IgD-negative memory B cell (primary cell): ENCODE measurements around the gene PITX2. TPM values are rescaled to one million over a fixed set of nuclear protein-coding genes. Genes with fewer than 3 reads are reported as not detected.
A peak's percentile ranks its signal among the peaks of the same experiment; 100 is the strongest.

Source experiments
- H3K27ac Mint-ChIP-seq, 3 donors: one replicate each; pipeline ENCODE4 v1.8.0; 2020 to 2022; ENCODE audit warnings: mild to moderate bottlenecking in 3 of 3, mixed read lengths in 3 of 3, moderate library complexity in 1 of 3
- H3K27me3 Mint-ChIP-seq: one replicate; pipeline ENCODE4 v1.8.0; 2021; ENCODE audit warnings: mixed read lengths
- H3K36me3 Mint-ChIP-seq: one replicate; pipeline ENCODE4 v1.8.0; 2020; ENCODE audit warnings: mild to moderate bottlenecking, mixed read lengths
- H3K4me1 Mint-ChIP-seq, 3 donors: one replicate each; pipeline ENCODE4 v1.8.0; 2020 to 2022; ENCODE audit warnings: mixed read lengths in 3 of 3, mild to moderate bottlenecking in 1 of 3
- H3K4me3 Mint-ChIP-seq, 4 donors: one replicate each; pipeline ENCODE4 v1.8.0; 2020 to 2022; ENCODE audit warnings: mild to moderate bottlenecking in 4 of 4, mixed read lengths in 4 of 4, moderate library complexity in 3 of 4
- H3K9me3 Mint-ChIP-seq, 3 donors: one replicate each; pipeline ENCODE4 v1.8.0; 2020 to 2021; ENCODE audit warnings: mixed read lengths in 3 of 3, mild to moderate bottlenecking in 1 of 3
- polyA plus RNA-seq: library from polyadenylated mRNA; unstranded; fragments of 300-500 nt; fragmentation: Illumina TruSeq; gene quantifications from one replicate; pipeline ENCODE4 v1.2.3, GENCODE V29; 2021

The PITX2 gene
- polyA plus RNA-seq, 1 donor from 2014 or later, result not detected

GRCh38 chr4:110614173-110614963, 8.5 kb downstream of the PITX2 start:
- Mint-ChIP-seq H3K4me1 (peaks cover 0 to 4% (median 3%) of the 10 kb centered on the region in 3 donors), H3K36me3 (peaks cover 2% of the 10 kb centered on the region), H3K27ac (no peak overlapping the region), H3K4me3 (peak overlapping the region in 1 of 4 donors; percentile 12), H3K27me3 (peaks cover 77% of the 10 kb centered on the region), H3K9me3 (peaks cover 0 to 5% (median 0%) of the 10 kb centered on the region in 3 donors)

DNA sequence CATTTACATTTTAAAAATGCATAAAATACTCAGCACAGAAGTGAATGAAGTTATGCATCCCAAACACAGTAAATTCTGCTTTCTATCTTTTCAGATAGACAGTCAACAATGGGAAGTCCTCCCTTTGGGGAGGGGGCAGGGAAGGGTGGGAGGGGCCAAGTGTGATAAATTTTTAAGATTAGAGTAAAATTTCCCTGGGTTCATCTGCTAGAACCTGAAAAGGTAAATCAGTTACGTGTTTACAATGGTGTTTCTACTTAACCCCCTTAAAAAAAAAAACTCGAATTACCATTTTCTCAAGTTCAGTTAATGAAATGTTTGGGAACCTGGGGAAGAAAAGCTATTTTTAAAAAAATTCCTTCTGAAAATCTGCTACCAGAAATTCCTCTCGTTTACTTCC, 9.1 kb downstream of the PITX2 start:
- H3K27ac Mint-ChIP-seq, result no peak overlapping the region
- no peak overlapping the region for H3K4me3 Mint-ChIP-seq
- peaks cover 2% of the 10 kb centered on the region for H3K36me3 Mint-ChIP-seq
- H3K4me1 Mint-ChIP-seq, result peaks cover 0 to 4% (median 3%) of the 10 kb centered on the region in 3 donors
- peaks cover 78% of the 10 kb centered on the region for H3K27me3 Mint-ChIP-seq
- H3K9me3 Mint-ChIP-seq, result peaks cover 0 to 3% (median 0%) of the 10 kb centered on the region in 3 donors

- peaks cover 75% of the 10 kb centered on the region for H3K27me3 Mint-ChIP-seq
- peak overlapping the region in 2 of 4 donors; percentile 44 to 55 for H3K4me3 Mint-ChIP-seq
- peaks cover 0 to 4% (median 3%) of the 10 kb centered on the region in 3 donors for H3K4me1 Mint-ChIP-seq
- peak overlapping the region in 1 of 3 donors; percentile 74 for H3K27ac Mint-ChIP-seq
- peaks cover 0 to 2% (median 0%) of the 10 kb centered on the region in 3 donors for H3K9me3 Mint-ChIP-seq
- no peaks in the 10 kb centered on the region for H3K36me3 Mint-ChIP-seq
These were observed 10.1 kb downstream of the PITX2 start for GRCh38 chr4:110612631-110613269.

GRCh38 chr4:110611968-110612447, 10.9 kb downstream of the PITX2 start:
- Mint-ChIP-seq H3K36me3 (no peaks in the 10 kb centered on the region), H3K9me3 (peaks cover 0 to 2% (median 0%) of the 10 kb centered on the region in 3 donors), H3K27me3 (peaks cover 72% of the 10 kb centered on the region), H3K4me1 (peaks cover 0 to 4% (median 3%) of the 10 kb centered on the region in 3 donors), H3K4me3 (no peak overlapping the region), H3K27ac (peak overlapping the region in 2 of 3 donors; percentile 27 to 74)

DNA sequence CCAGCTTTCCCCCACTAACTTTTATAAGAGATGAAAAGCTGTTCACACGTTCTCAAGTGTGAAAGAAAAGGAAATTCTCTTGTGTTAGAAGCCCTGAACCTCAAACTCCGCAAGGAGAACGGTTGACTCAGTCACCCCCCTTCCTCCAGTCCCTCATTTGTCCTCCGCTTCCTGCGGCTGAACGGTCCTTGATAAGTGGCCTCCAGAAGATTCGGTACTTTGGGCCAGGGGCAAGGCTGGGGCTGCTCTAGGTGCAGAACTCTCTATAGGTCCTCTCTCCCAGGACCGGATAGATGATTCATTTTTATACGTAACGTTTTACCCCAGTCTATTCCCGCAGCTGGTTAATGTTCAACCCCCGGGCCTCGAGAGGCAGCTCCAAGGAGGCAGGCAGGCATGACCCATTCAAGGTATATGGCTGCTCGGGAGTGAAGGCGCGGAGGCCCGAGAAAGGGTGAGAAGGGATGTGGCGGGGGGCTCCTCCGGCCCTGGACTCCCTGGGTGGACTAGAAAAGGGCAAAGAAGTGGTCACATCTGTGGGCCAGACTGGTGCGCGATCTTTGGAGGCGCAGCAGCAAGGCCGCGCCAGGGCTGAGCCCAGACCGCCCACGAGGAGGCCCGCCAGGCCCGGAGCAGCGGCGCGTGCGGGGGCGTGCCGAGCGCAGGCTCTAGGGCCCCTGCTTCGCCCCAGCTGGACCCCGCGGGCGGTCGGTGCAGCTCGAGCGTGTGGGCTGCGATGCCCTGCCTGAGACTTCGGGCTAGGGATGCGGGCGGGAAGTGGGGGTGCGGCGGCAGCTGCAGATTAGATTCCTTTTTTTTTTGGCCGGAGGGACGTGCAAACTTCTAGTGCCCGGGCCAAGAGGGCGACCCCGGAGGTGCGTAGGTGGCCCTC, 11.7 kb downstream of the PITX2 start:
- Mint-ChIP-seq H3K27me3 (peaks cover 64% of the 10 kb centered on the region), H3K4me3 (peak overlapping the region in 1 of 4 donors; percentile 58), H3K4me1 (peaks cover 0 to 4% (median 3%) of the 10 kb centered on the region in 3 donors), H3K9me3 (peaks cover 0 to 2% (median 0%) of the 10 kb centered on the region in 3 donors), H3K36me3 (no peaks in the 10 kb centered on the region), H3K27ac (peak overlapping the region in 1 of 3 donors; percentile 68)

DNA sequence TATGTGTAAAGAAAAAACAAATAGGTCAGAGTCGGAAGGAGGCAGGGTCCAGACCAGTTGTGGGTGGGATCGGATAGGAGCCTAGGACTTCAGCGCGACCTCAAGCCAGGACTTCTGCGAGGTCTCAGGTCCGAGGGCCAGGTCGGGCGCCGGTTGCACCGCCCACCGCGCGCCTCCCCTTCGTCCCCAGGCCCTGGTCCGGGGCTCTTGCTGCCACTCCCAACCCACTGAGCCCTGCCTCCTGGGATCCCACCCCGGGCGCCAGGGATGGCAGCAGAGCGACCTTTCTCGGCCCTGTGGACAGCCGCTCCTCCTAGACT, 12.3 kb downstream of the PITX2 start:
- Mint-ChIP-seq H3K9me3 (peaks cover 0 to 2% (median 0%) of the 10 kb centered on the region in 3 donors), H3K36me3 (no peaks in the 10 kb centered on the region), H3K4me3 (no peak overlapping the region), H3K4me1 (peaks cover 0 to 3% (median 0%) of the 10 kb centered on the region in 3 donors), H3K27ac (peak overlapping the region in 1 of 3 donors; percentile 68), H3K27me3 (peaks cover 58% of the 10 kb centered on the region)

DNA sequence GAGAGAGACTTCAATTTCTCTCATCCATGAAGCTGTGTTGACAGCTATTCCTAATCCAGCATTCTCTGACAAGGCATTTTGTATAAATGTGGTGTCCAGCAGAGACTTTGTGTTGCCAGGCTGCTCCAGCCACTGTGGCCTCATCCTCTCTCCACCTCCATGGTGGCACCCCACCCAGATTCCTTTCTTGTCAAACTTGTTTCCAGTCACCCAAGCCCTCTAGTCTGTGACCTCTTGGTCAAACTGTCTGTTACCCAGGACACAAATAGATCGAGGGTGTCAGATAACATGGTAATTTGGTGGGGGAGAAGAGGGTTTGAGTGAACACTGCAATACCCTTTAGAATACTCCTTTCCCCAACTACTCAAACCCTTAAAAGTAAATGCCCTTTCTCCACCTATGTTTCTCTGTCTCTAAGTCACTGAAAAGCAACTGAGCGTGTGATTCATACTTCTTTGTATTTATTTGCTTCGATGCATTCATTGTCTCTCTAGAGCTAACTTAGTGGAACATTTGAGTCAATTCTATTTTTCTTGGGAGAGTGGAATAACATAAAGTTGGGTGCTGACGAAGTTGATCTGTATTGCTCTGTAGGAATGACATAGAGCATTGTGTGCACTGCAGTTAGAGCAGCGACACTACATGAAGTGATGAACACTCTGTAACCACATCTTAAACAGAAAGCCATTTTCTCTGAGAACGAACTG, 13.7 kb downstream of the PITX2 start:
- no peaks in the 10 kb centered on the region for H3K4me1 Mint-ChIP-seq
- H3K36me3 Mint-ChIP-seq, result no peaks in the 10 kb centered on the region
- H3K27me3 Mint-ChIP-seq, result peaks cover 47% of the 10 kb centered on the region
- H3K9me3 Mint-ChIP-seq, result peaks cover 0 to 2% (median 0%) of the 10 kb centered on the region in 3 donors
- no peak overlapping the region for H3K4me3 Mint-ChIP-seq
- no peak overlapping the region for H3K27ac Mint-ChIP-seq

GRCh38 chr4:110605077-110605476, 17.8 kb downstream of the PITX2 start:
- Mint-ChIP-seq H3K36me3 (no peaks in the 10 kb centered on the region), H3K4me1 (no peaks in the 10 kb centered on the region), H3K27me3 (peaks cover 17% of the 10 kb centered on the region), H3K27ac (no peak overlapping the region), H3K9me3 (peaks cover 0 to 3% (median 0%) of the 10 kb centered on the region in 3 donors), H3K4me3 (no peak overlapping the region)

DNA sequence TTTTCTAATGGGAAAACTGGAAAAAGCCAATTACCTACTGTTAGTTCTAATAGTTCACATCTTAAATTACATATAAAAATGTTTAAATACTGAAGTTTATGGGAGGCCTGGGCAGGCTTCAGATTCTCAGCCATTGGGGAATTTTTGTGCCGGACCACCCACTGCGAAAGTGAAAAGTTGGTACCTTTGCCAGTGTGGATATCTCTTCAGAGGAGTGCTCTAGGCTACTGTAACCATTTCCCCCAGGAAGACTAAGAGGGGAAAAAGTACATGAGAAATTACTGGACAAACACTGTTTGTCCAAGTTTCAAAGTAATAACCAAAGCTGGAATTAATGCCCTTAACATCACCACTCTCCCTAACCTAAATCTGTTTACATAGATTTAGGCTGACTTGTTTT, 20.8 kb downstream of the PITX2 start:
- Mint-ChIP-seq H3K27me3 (no peaks in the 10 kb centered on the region), H3K4me1 (no peaks in the 10 kb centered on the region), H3K36me3 (no peaks in the 10 kb centered on the region), H3K9me3 (peaks cover 0 to 9% (median 2%) of the 10 kb centered on the region in 3 donors), H3K27ac (no peak overlapping the region), H3K4me3 (no peak overlapping the region)

DNA sequence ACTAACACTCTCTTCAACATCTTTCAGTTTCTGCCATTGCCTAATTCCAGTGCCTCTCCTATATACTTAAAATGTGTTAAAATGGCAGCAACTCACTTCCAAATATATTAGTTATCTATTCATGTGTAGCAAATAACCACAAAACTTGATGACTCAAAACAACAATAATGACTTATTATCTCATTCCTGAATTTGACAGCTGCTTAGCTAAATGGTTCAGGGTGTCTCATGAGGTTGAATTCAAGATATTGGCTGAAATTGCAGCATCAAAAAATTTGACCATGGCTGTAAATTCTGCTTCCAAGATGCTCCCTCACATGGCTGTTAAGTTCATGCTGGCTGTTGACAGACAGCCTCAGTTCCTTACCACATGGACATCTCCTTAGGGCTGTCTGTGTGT, 25.3 kb downstream of the PITX2 start:
- Mint-ChIP-seq H3K9me3 (peaks cover 3 to 9% (median 6%) of the 10 kb centered on the region in 3 donors), H3K36me3 (no peaks in the 10 kb centered on the region), H3K27ac (no peak overlapping the region), H3K4me1 (no peaks in the 10 kb centered on the region), H3K4me3 (no peak overlapping the region), H3K27me3 (peaks cover under 1% of the 10 kb centered on the region)

- H3K4me1 Mint-ChIP-seq, result no peaks in the 10 kb centered on the region
- no peak overlapping the region for H3K4me3 Mint-ChIP-seq
- peaks cover 3 to 9% (median 6%) of the 10 kb centered on the region in 3 donors for H3K9me3 Mint-ChIP-seq
- H3K36me3 Mint-ChIP-seq, result no peaks in the 10 kb centered on the region
- peaks cover 1% of the 10 kb centered on the region for H3K27me3 Mint-ChIP-seq
- no peak overlapping the region for H3K27ac Mint-ChIP-seq
These were observed 26.4 kb downstream of the PITX2 start for GRCh38 chr4:110596431-110596830.

GRCh38 chr4:110595583-110595982, 27.3 kb downstream of the PITX2 start:
- H3K36me3 Mint-ChIP-seq, result no peaks in the 10 kb centered on the region
- H3K4me3 Mint-ChIP-seq, result peak overlapping the region in 1 of 4 donors; percentile 47
- H3K27me3 Mint-ChIP-seq, result peaks cover 1% of the 10 kb centered on the region
- H3K27ac Mint-ChIP-seq, result no peak overlapping the region
- peaks cover 3 to 6% (median 6%) of the 10 kb centered on the region in 3 donors for H3K9me3 Mint-ChIP-seq
- no peaks in the 10 kb centered on the region for H3K4me1 Mint-ChIP-seq

- H3K27me3 Mint-ChIP-seq, result peaks cover 1% of the 10 kb centered on the region
- no peak overlapping the region for H3K27ac Mint-ChIP-seq
- H3K4me3 Mint-ChIP-seq, result no peak overlapping the region
- no peaks in the 10 kb centered on the region for H3K36me3 Mint-ChIP-seq
- H3K9me3 Mint-ChIP-seq, result no peaks in the 10 kb centered on the region
- H3K4me1 Mint-ChIP-seq, result peaks cover 0 to 2% (median 0%) of the 10 kb centered on the region in 3 donors
These were observed 33.6 kb downstream of the PITX2 start for GRCh38 chr4:110589297-110589696.

- no peaks in the 10 kb centered on the region for H3K9me3 Mint-ChIP-seq
- H3K36me3 Mint-ChIP-seq, result no peaks in the 10 kb centered on the region
- H3K4me1 Mint-ChIP-seq, result peaks cover 0 to 2% (median 0%) of the 10 kb centered on the region in 3 donors
- H3K27ac Mint-ChIP-seq, result no peak overlapping the region
- peaks cover 1% of the 10 kb centered on the region for H3K27me3 Mint-ChIP-seq
- no peak overlapping the region for H3K4me3 Mint-ChIP-seq
These were observed 35.1 kb downstream of the PITX2 start for GRCh38 chr4:110587666-110588285.
